ENCODE results near the gene SLC9C2.
"Not testable (repeated sequence)": the region's sequence is repeated elsewhere in the genome, so short reads cannot be mapped to it uniquely, and the experiment has no call there.

Gene SLC9C2, protein sequence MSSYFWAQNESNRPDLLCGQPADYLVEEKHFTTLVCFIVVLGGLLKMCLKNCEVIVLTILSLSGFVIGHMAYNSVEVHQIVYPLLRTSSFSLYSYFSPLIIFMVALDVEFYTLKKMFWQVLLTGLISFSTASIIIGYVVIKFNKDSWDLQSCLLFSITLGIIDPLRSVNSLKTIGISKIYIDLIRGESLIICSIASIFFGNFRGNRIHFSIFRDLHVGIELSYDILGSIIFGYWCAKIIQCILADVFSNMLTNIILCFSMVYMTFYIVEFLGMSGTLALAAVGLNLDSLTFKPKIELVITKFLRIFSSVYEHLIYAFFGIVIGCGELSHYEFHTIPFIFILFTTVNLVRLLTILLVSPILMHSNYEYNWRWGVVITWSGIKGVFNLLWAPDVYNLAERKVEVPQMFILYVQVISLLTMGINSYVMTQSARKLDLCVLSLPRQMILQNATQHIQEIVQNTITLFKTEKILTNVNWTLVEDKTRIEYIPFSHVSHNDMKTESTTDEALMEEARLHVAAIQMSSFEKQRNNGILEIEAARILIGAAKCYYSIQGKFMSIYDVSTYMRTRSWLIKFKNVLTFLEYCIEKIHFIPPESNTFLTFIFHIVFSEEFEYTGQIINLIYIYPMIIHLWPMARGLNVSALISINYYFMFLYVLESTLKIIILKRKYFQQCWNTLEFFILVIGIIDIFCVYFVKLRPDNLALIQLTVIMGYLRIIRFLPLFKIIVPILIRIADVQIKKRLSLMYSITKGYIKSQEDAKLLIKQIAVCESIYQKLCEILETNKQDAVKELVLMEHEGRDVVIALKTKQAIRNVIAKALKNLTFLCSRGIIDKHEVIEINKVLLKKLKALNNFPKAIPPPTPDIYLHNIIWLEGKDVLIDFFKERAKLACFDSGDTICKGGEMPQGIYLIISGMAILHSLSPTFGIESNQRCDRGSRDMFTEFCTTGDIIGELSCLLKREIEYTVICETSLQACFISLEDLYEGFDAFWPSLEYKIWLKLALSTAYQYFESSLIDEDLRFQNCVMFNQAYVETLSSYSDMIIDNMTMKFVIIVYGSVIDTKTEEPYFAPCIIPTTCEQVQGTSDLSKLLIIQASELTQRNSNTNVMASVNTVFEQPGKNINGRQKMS

DNA sequence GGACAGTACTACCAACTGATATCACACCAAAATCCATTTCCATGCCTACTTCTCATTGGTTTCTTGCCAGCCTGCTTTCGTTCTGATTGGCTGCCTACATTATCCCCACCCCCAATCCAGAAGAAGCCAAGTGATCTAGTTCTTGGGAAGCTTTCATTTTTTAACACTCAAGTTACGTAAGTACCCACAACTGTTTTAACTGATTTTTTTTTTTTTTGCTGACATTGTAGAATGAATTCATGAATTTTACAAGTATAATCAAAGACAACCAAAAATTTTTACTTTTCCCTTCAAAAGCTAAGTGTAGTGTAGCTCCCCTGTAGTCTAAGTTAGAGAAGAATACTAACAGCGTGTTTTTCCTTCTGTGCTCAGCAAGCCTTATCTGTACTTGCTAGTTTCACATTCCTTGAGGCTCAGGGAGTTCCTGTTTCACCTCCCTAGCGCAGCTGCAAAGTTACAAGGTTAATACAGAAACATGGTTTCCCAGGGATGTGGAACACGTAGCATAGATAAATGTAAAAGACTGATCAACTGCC, at the start of gene SLC9C2:
Gene SLC9C2 (minus strand): TSS at position 17 of the 536 bp plus-strand sequence. CDS start 1,296 bp downstream, outside the sequence.
- DNase-seq (ENCODE audit: low read depth), result no peak

GRCh38 chr1:173648880-173649605, 46.2 kb upstream of the SLC9C2 start:
- DNase-seq (ENCODE audit: low read depth), result no peak

- DNase-seq (ENCODE audit: low read depth), result no peak
Measured at GRCh38 chr1:173646656-173647055, 43.8 kb upstream of the SLC9C2 start.

DNA sequence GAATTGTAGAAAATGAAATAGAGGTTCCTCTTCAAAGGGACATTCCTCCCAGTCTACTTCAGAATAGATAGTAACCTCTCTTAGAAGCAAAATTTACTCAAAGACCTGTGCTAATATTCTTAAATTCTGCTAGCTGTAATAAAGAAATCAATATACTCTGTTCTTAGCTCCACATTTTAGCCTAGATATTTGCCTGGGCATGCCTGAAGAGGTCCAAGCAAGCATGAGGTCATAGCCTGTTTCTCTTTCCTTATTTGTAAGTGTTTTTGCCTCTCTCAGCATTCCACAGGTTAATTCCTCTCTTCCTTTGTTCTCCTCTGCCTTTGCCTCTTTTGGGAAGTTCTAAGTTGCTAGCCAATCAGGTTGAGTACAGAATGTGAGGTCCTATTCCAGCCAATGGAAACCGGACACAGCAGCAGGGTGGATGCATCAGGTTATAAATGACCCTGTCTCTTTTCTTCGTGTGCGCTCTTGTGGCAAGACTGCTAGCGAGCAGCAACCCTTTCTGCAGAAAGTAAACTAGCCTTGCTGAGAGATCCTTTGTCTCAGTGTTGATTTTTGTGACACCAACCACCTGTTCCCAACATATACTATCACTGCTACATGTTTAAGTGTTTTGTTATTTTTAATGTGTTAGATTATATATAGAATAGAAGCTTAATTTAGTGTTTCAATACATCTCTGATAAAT, 39.7 kb upstream of the SLC9C2 start:
- DNase-seq (ENCODE audit: low read depth), result not testable (repeated sequence)

DNA sequence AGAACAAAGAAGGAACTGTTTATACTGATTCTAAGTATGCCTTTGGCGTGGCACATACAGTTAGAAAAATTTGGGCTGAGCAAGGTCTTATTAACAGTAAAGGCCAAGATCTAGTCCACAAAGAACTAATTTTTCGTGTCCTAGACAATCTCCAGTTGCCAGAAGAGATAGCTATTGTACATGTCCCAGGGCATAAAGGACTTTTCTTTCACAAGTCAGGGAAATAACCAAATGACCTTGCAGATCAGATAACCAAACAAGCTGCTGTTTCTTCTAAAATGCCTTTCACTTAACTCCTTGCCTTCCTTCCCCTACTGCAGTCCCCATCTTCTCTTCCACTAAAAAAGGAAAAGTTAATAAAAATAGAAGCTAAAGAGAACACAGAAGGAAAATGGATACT, 36.2 kb upstream of the SLC9C2 start:
- DNase-seq (ENCODE audit: low read depth), result no peak

GRCh38 chr1:173638043-173639021, 35.5 kb upstream of the SLC9C2 start:
- no peak for DNase-seq (ENCODE audit: low read depth)

GRCh38 chr1:173637236-173638042, 34.6 kb upstream of the SLC9C2 start:
- not testable (repeated sequence) for DNase-seq (ENCODE audit: low read depth)

DNA sequence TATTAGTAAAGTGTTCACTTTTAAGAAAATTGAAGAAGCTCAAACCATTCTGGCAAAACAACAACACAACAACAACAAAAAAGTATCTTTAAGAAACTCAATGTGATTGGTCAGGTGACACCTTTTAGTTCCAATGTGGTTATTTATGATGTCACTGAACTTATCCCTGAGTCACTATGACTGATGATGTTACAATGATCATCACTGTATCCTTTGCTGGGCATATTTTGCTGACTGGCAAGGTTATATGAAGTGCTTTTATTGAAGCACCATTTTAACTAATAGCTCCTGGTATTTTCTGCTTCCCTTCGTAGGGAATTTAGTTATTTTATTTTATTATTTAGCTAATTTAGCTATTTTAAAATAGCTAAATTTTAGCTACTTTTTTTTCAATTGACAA, 32.2 kb upstream of the SLC9C2 start, which contains the start of gene TEX50:
Gene TEX50 (plus strand): TSS at position 223 of the 400 bp plus-strand sequence. CDS start 184 bp downstream, outside the sequence.
- no peak for DNase-seq (ENCODE audit: low read depth)

DNA sequence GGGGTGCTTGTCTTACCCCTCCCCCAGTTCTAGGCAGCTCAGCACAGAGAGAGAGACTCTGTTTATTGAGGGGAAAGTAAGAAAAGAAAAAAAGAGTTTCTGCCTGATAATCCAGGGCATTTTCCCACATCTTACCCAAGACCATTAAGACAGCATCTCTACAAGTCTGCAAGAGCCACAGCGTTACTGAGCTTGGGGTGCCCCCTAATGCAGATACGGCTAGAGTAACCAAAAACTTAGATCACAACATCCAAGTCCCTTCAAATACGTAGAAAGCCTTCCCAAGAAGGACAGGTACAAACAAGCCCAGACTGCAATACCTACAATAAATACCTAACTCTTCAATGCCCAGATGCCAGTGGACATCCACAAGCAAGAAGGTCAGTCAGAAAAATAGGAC, 26.0 kb upstream of the SLC9C2 start:
- DNase-seq (ENCODE audit: low read depth), result no peak

- no peak for DNase-seq (ENCODE audit: low read depth)
Measured at GRCh38 chr1:173627269-173627668, 24.4 kb upstream of the SLC9C2 start.

DNA sequence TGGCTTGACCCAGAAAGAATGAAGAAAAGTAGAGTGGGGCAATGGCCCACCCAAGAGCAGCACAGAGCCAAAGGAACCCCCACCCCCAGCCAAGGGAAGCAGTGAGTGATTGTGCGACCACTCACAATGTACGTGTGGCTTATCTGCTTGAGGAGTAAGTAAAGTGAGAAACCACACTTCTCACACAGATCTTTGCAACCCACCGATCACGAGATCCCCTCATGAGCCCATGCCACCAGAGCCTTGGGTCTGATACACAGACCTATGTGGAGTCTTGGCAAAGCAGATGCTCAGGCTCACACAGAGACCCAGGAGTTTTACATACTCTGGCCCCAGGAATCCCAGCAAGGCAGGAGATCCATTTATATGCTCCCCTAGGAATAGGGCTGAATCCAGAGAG, 14.0 kb upstream of the SLC9C2 start:
- DNase-seq (ENCODE audit: low read depth), result no peak

DNA sequence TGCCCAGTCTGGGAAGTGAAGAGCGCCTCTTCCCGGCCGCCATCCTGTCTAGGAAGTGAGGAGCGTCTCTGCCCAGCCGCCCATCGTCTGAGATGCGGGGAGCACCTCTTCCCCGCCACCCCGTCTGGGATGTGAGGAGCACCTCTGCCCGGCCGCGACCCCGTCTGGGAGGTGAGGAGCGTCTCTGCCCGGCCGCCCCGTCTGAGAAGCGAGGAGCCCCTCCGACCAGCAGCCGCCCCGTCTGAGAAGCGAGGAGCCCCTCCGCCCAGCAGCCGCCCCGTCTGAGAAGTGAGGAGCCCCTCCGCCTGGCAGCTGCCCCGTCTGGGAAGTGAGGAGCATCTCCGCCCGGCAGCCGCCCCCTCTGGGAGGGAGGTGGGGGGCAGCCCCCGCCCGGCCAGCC, 10.2 kb upstream of the SLC9C2 start:
- DNase-seq (ENCODE audit: low read depth), result not testable (repeated sequence)

GRCh38 chr1:173608503-173609216, 5.8 kb upstream of the SLC9C2 start:
- DNase-seq (ENCODE audit: low read depth), result no peak

- no peak for DNase-seq (ENCODE audit: low read depth)
Measured at GRCh38 chr1:173601588-173601987, 1.3 kb downstream of the SLC9C2 start.

GRCh38 chr1:173596097-173596825, 6.6 kb downstream of the SLC9C2 start:
- no peak for DNase-seq (ENCODE audit: low read depth)

DNA sequence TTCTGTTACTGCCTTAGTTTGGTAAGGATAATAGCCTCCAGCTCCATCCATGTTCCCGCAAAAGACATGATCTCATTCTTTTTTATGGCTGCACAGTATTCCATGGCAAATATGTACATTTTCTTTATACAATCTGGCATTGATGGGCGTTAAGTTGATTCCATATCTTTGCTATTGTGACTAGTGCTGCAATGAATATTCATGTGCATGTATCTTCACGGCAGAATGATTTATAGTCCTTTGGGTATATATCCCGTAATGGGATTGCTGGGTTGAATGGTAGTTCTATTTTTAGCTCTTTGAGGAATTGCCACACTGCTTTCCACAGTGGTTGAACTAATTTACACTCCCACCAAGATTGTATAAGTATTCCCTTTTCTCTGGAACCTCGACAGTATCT, 11.7 kb downstream of the SLC9C2 start:
- not testable (repeated sequence) for DNase-seq (ENCODE audit: low read depth)

DNA sequence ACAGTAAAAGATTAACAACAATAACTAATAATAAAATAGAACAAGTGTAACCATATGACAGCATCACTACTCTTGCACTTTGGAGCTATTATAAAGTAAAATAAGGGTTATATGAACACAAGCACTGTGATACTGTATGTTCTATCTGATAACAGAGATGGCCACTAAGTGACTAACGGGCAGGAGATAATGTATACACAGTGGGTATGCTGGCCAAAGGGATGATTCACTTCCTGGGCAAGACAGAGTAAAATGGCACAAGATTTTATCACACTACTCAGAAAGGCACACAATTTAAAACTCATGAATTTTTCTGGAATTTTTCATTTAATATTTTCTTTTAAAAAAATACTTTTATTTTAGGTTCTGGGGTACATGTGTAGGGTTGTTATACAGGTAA, 12.3 kb downstream of the SLC9C2 start:
- no peak for DNase-seq (ENCODE audit: low read depth)

All from activated T-cell treated with anti-CD3 and anti-CD28 coated beads for 24 hours (primary cell).